ENCODE results near the gene PTPRT. TPM values are rescaled to one million over a fixed set of nuclear protein-coding genes. Genes with fewer than 3 reads are reported as not detected.

PTPRT gene
- total RNA-seq, 1 experiment from 2014 or later = not detected

- intact Hi-C loops (cut with micrococcal nuclease; ENCODE audit: unreplicated experiment) (no loop called here), in situ Hi-C loops (cut with HindIII; ENCODE audit: low pct_unique_long_range_greater_than_20kb, low sequenced_read_pairs) (no loop called here)
- Histone ChIP-seq H3K27me3 (ENCODE audit: control insufficient read depth, insufficient read depth, low read length) (no peaks in the 10 kb centered on the region), H3K36me3 (ENCODE audit: control insufficient read depth, insufficient read depth, low read length) (no peaks in the 10 kb centered on the region), H3K4me3 (ENCODE audit: low read depth in 2 of 2, low read length in 2 of 2) (no peak overlapping the region), H3K27ac (ENCODE audit: low read length) (no peak overlapping the region), H3K9me3 (ENCODE audit: control insufficient read depth, insufficient read depth, low read depth, low read length) (no peaks in the 10 kb centered on the region), H3K4me1 (ENCODE audit: control insufficient read depth, insufficient read depth, low read length) (no peaks in the 10 kb centered on the region)
- DNase-seq (ENCODE audit: low read depth, low spot score) (no peak), ATAC-seq (no peak)
- ChIA-PET CTCF (no interaction called here), POLR2A (no interaction called here)
- TF ChIP-seq, protein P1, sequence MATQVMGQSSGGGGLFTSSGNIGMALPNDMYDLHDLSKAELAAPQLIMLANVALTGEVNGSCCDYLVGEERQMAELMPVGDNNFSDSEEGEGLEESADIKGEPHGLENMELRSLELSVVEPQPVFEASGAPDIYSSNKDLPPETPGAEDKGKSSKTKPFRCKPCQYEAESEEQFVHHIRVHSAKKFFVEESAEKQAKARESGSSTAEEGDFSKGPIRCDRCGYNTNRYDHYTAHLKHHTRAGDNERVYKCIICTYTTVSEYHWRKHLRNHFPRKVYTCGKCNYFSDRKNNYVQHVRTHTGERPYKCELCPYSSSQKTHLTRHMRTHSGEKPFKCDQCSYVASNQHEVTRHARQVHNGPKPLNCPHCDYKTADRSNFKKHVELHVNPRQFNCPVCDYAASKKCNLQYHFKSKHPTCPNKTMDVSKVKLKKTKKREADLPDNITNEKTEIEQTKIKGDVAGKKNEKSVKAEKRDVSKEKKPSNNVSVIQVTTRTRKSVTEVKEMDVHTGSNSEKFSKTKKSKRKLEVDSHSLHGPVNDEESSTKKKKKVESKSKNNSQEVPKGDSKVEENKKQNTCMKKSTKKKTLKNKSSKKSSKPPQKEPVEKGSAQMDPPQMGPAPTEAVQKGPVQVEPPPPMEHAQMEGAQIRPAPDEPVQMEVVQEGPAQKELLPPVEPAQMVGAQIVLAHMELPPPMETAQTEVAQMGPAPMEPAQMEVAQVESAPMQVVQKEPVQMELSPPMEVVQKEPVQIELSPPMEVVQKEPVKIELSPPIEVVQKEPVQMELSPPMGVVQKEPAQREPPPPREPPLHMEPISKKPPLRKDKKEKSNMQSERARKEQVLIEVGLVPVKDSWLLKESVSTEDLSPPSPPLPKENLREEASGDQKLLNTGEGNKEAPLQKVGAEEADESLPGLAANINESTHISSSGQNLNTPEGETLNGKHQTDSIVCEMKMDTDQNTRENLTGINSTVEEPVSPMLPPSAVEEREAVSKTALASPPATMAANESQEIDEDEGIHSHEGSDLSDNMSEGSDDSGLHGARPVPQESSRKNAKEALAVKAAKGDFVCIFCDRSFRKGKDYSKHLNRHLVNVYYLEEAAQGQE (IDR thresholded peaks at IDR 0.05; ENCODE audit: insufficient read depth in 1 of 2, low read depth in 2 of 2, low read length in 1 of 2) = no peak
- TF ChIP-seq TCF7L2 (IDR thresholded peaks at IDR 0.05; ENCODE audit: low read depth, low read length) = no peak
- no peak for TF ChIP-seq SIN3A (IDR thresholded peaks at IDR 0.05; ENCODE audit: borderline replicate concordance, insufficient read depth, low read depth, low read length)
- TF ChIP-seq, protein P2, sequence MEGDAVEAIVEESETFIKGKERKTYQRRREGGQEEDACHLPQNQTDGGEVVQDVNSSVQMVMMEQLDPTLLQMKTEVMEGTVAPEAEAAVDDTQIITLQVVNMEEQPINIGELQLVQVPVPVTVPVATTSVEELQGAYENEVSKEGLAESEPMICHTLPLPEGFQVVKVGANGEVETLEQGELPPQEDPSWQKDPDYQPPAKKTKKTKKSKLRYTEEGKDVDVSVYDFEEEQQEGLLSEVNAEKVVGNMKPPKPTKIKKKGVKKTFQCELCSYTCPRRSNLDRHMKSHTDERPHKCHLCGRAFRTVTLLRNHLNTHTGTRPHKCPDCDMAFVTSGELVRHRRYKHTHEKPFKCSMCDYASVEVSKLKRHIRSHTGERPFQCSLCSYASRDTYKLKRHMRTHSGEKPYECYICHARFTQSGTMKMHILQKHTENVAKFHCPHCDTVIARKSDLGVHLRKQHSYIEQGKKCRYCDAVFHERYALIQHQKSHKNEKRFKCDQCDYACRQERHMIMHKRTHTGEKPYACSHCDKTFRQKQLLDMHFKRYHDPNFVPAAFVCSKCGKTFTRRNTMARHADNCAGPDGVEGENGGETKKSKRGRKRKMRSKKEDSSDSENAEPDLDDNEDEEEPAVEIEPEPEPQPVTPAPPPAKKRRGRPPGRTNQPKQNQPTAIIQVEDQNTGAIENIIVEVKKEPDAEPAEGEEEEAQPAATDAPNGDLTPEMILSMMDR (IDR thresholded peaks at IDR 0.05) = no peak
- TF ChIP-seq POLR2AphosphoS5 (IDR thresholded peaks at IDR 0.05; ENCODE audit: low read depth, low read length) = no peak
- no TSS peak for BruUV-seq (replicated peaks)
Observed at GRCh38 chr20:42895020-42895419, 294.7 kb downstream of the PTPRT start.

DNA sequence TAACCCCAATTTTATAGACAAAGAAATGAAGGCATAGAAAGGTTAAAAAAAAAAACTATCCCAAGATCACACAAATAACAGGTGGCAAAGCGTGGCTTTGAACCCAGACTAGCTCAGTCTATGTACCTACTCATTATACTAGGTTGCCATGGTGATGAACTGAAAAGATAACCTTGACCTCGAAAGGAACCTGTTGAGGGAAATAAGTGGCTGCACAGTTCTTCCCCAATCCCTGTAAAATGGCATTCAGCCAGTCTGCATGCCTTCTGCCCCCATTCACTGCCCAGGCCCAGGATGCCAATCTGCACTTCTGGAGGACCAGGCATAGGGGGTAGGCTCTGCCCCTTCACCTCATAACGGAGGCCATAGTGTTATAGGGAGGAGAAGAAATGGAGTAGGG, 295.2 kb downstream of the PTPRT start:
- no peak for DNase-seq (ENCODE audit: low read depth, low spot score)
- H3K4me1 ChIP-seq (ENCODE audit: control insufficient read depth, insufficient read depth, low read length) = no peaks in the 10 kb centered on the region
- POLR2A ChIA-PET = no interaction called here
- no peaks in the 10 kb centered on the region for H3K9me3 ChIP-seq (ENCODE audit: control insufficient read depth, insufficient read depth, low read depth, low read length)
- H3K27ac ChIP-seq (ENCODE audit: low read length) = no peak overlapping the region
- TF ChIP-seq, protein P2 (IDR thresholded peaks at IDR 0.05) = no peak
- TF ChIP-seq, protein P1 (IDR thresholded peaks at IDR 0.05; ENCODE audit: insufficient read depth in 1 of 2, low read depth in 2 of 2, low read length in 1 of 2) = no peak
- TF ChIP-seq TCF7L2 (IDR thresholded peaks at IDR 0.05; ENCODE audit: low read depth, low read length) (no peak), POLR2AphosphoS5 (IDR thresholded peaks at IDR 0.05; ENCODE audit: low read depth, low read length) (no peak), SIN3A (IDR thresholded peaks at IDR 0.05; ENCODE audit: borderline replicate concordance, insufficient read depth, low read depth, low read length) (no peak)
- H3K4me3 ChIP-seq (ENCODE audit: low read depth in 2 of 2, low read length in 2 of 2) = no peak overlapping the region
- no peaks in the 10 kb centered on the region for H3K36me3 ChIP-seq (ENCODE audit: control insufficient read depth, insufficient read depth, low read length)
- intact Hi-C loops (cut with micrococcal nuclease; ENCODE audit: unreplicated experiment) = no loop called here
- H3K27me3 ChIP-seq (ENCODE audit: control insufficient read depth, insufficient read depth, low read length) = no peaks in the 10 kb centered on the region
- ATAC-seq = no peak
- BruUV-seq (replicated peaks) = no TSS peak
- in situ Hi-C loops (cut with HindIII; ENCODE audit: low pct_unique_long_range_greater_than_20kb, low sequenced_read_pairs) = no loop called here
- CTCF ChIA-PET = no interaction called here

All from Panc1 (cell line).